Motor neuron (in vitro differentiated cells): Measurements from ENCODE around the gene FCHSD2. TPM values are rescaled to one million over a fixed set of nuclear protein-coding genes. Genes with fewer than 3 reads are reported as not detected.
"Not testable (repeated sequence)": the region's sequence is repeated elsewhere in the genome, so short reads cannot be mapped to it uniquely, and the experiment has no call there.

ENCODE experiments used
- ATAC-seq, 8 experiments: fragments of 200-7000 bp; cut with Tn5 transposase; replicated peaks in 6 of 8; 2 replicates each; pipeline ENCODE4 v1.8.0; 2021; ENCODE audit warnings: mild to moderate bottlenecking in 8 of 8, moderate library complexity in 8 of 8
- H3K27ac ChIP-seq, 2 donors: fragments of 250-450 bp; sonication (Bioruptor Pico); 2 replicates each; pipeline ENCODE4 v1.9.0; 2021; ENCODE audit warnings: antibody characterized with exemption in 2 of 2, mild to moderate bottlenecking in 2 of 2, moderate library complexity in 1 of 2
- H3K4me1 ChIP-seq, 2 donors: fragments of 250-450 bp; sonication (Bioruptor Pico); replicated peaks in 1 of 2; 2 replicates each; pipeline ENCODE4 v1.6.1; 2021; ENCODE audit warnings: antibody characterized with exemption in 2 of 2, mild to moderate bottlenecking in 2 of 2, moderate library complexity in 1 of 2
- H3K4me3 ChIP-seq, 5 donors: fragments of 250-450 bp; sonication (Bioruptor Pico); 2 replicates each; pipeline ENCODE4 v1.9.0; 2021; ENCODE audit warnings: antibody characterized with exemption in 5 of 5, mild to moderate bottlenecking in 5 of 5, moderate library complexity in 4 of 5
- whole genome bisulfite sequencing, 10 experiments: fragments of 450-650 bp; shearing (Covaris generic); methylation state at CpG; one replicate each; pipeline ENCODE4 v1.0.0; 2022; 5-methylcytosine and 5-hydroxymethylcytosine counted together
- in situ Hi-C, 9 experiments: fragments of 400-800 bp; cut with MboI; loops; one replicate each; pipeline ENCODE4 v1.15.0; 2021; ENCODE audit warnings: low sequenced_read_pairs in 9 of 9, low pct_unique_long_range_greater_than_20kb in 2 of 9; ENCODE audit not compliant: unreplicated experiment in 9 of 9
- total RNA-seq, 8 experiments: library from RNA; unstranded; fragments of 300-600 nt; gene quantifications; 2 replicates each; pipeline versions ENCODE4 v1.2.3 to v1.2.4, GENCODE V29; 2022

The FCHSD2 gene
- total RNA-seq, 8 experiments from 2014 or later, result 11.6 to 22.1 (median 18.0) TPM

DNA sequence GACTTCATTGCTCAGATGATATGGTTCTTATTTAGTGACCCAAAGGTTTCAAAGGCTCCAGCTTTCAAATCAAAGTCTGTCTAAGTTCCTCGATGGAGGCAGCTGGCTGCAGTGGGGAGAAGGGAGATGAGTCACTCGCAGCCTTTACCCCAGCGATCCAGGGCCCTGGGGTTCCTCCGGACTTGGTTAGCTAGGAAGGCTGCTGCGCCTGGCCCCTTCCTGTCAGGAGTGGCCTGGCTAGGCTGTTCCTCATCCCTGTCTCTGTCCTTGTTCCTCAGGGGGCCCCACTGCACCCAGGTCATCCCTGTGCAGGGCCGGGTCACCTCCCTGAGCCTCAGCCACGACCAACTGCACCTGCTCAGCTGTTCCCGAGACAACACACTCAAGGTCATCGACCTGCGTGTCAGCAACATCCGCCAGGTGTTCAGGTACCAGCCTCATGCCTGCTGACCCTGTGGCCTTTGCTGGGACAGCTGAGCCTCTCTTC, 314.0 kb downstream of the FCHSD2 start:
- ATAC-seq, result no peak
- WGBS, 10 experiments, result 54 to 100% (median 85%) methylated on average over 1 to 6 of the region's 11 CpGs; no CpG with 5 or more reads in 3 of the 10 experiments
- Histone ChIP-seq H3K27ac (no peak overlapping the region), H3K4me3 (no peak overlapping the region), H3K4me1 (peaks cover 2 to 3% of the 10 kb centered on the region in 2 donors)
- in situ Hi-C loops, result loop anchor here in 3 of 9 experiments (25.0 kb wide), 2 partner anchors 359 to 409 kb away; no protein-coding TSS in a partner anchor

DNA sequence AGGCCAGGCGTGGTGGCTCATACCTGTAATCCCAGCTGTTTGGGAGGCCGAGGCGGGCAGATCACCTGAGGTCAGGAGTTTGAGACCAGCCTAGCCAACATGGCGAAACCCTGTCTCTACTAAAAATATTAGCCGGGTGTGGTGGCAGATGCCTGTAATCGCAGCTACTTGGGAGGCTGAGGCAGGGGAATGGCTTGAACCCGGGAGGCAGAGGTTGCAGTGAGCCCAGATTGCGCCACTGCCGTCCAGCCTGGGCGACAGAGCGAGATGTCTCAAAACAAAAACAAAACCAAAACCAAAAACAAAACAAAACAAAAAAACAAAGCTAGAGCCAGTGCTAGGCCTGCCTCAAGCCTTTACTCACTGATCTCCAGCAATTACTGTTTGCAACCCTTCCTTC, 314.5 kb downstream of the FCHSD2 start:
- H3K4me1 ChIP-seq, H3K27ac ChIP-seq, H3K4me3 ChIP-seq, ATAC-seq: not testable (repeated sequence)
- 75 to 100% (median 93%) methylated on average over 1 to 11 of the region's 11 CpGs for WGBS, 10 experiments
- in situ Hi-C loops, result loop anchor here in 3 of 9 experiments (25.0 kb wide), 2 partner anchors 360 to 410 kb away; no protein-coding TSS in a partner anchor

DNA sequence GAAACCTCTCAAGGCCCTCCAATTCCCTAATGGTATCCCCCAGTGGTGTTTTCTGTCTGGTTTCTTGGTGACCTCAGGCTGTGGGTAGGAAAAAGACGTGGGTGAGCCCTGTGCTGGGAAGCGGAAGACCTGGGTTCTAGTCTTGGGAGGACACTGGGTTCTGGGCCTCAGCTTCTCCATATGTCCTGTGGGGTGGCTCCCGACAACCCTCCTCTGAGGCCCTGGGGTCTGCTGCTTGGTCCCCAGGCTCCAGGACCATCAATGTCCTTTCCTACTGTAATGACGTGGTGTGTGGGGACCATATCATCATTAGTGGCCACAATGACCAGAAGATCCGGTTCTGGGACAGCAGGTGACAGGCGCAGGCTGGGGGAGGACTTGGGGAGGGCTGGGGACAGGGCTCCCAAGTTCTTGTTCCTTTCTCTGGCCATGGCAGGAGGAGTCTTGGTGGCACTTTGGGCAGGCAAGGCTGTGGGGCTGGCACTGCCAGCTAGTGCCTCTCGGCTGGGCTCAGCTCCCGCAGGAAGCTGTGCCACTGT, 315.1 kb downstream of the FCHSD2 start:
- no peak for ATAC-seq
- H3K4me3 ChIP-seq, result no peak overlapping the region
- WGBS, 10 experiments, result 92 to 100% methylated on average over 1 to 2 of the region's 8 CpGs; no CpG with 5 or more reads in 8 of the 10 experiments
- no peak overlapping the region for H3K27ac ChIP-seq
- H3K4me1 ChIP-seq, result peaks cover 2 to 8% of the 10 kb centered on the region in 2 donors
- in situ Hi-C loops, result loop anchor here in 3 of 9 experiments (25.0 kb wide), 2 partner anchors 360 to 410 kb away; no protein-coding TSS in a partner anchor

DNA sequence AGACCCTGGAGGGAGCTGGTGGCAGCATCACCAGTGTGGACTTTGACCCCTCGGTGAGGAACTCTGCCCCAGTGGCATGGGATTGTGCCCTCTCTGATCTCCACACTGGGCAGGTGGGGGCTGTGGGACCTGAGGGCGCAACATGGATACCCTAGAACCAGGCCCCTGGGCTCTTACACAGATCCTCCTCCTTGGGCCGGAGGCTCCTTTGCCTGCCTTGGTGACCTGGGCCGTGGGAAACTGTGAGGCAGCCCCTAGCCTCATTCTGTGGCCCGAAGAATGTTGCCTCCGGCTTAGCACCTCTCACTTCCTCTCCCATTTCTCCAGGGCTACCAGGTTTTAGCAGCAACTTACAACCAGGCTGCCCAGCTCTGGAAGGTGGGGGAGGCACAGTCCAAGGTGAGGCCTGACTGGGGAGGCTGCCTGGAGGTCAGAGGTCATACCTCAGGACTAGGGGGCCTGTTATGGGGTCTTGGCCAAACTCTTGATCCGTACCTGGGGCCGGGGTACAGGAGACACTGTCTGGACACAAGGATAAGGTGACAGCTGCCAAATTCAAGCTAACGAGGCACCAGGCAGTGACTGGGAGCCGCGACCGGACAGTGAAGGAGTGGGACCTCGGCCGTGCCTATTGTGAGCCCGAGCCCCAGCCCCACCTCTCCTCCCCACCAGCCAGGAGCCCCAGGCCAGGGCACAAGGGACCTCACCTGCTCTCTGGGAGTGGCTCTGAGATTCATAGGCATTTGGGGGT, 315.8 kb downstream of the FCHSD2 start:
- in situ Hi-C loops, result loop anchor here in 3 of 9 experiments (25.0 kb wide), 2 partner anchors 361 to 411 kb away; no protein-coding TSS in a partner anchor
- ATAC-seq, result no peak
- H3K4me3 ChIP-seq, result no peak overlapping the region
- peaks cover 4 to 9% of the 10 kb centered on the region in 2 donors for H3K4me1 ChIP-seq
- no peak overlapping the region for H3K27ac ChIP-seq
- WGBS, 10 experiments, result 90 to 100% (median 100%) methylated on average over 1 to 2 of the region's 15 CpGs; no CpG with 5 or more reads in 7 of the 10 experiments

DNA sequence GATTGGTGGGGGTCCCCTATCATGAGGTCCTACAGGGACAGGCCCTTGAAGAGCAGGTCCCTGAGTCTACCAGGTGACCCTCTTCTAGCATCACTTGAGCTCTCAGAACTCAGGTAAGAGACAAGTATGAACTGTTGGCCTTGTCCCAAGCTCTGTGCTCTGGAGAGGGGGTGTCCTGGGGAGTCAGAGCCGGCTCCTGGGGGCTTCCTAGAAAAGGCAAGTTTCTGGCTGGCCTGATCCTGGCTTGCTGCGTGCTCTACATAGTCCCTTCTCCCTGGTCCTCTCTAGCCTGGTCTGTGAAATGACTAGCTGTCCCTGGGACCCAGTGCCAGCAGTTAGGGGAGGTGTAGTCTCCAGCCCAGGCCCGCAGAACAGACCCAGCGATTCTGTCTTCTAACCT, 316.5 kb downstream of the FCHSD2 start:
- Histone ChIP-seq H3K27ac (no peak overlapping the region), H3K4me1 (peaks cover 7 to 12% of the 10 kb centered on the region in 2 donors), H3K4me3 (no peak overlapping the region)
- WGBS, 10 experiments, result 63 to 100% (median 91%) methylated on average over 1 to 3 of the region's 4 CpGs; no CpG with 5 or more reads in 6 of the 10 experiments
- in situ Hi-C loops, result loop anchor here in 3 of 9 experiments (25.0 kb wide), 2 partner anchors 362 to 412 kb away; no protein-coding TSS in a partner anchor
- no peak for ATAC-seq

DNA sequence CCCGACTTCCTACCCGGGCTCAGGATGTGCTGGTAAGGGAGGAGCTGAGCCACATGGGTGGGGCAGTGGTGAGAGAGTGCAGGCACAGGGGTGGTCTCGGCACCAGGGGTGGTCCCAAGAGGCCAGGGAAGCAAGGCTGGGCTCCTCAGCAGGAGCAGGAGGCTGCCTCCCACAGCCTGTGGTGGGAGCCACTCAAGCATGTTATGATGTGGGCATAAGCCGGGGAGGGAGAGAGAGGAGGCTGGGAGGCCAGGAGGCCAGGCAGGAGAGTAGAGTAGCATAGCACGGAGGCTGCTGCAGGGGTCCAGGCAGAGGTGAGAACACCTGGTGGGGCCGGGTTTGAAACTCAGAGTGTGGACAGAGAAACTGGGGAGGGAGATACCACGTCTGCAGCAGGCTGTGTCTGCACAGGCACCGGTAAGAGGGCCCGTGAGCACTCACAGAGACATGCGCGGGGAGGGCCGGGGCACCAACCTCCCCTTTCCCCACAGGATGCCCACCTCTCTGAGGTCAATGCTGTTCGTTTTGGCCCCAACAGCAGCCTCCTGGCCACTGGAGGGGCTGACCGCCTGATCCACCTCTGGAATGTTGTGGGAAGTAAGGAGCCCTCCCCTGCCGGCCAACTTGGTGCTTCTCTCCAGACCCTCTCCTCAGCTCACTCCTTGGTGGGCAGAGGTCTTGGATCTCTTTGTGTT, 317.2 kb downstream of the FCHSD2 start:
- 60 to 100% (median 81%) methylated on average over 1 to 6 of the region's 15 CpGs; no CpG with 5 or more reads in 4 of the 10 experiments for WGBS, 10 experiments
- Histone ChIP-seq H3K27ac (no peak overlapping the region), H3K4me1 (peaks cover 7 to 12% of the 10 kb centered on the region in 2 donors), H3K4me3 (no peak overlapping the region)
- in situ Hi-C loops, result loop anchor here in 3 of 9 experiments (25.0 kb wide), 2 partner anchors 362 to 412 kb away; no protein-coding TSS in a partner anchor
- no peak for ATAC-seq

DNA sequence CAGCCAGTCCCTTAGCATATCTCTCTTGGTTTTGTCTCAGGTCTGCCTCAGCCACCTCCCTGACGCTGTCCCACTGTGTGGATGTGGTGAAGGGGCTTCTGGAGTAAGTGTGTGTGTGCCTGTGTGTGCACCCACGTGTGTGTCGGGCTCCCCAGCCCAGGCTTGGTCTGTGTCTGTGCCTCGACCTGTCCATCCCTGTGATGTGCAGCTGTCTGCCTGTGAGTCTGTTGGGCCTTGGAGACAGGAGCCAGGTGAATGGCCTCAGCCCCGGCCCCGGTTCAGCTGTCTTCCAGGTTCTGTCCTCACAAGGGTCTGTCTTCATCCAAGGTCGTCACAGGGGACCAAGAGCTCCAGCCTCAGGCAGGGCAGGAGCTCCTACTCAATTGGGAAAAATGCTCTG, 318.1 kb downstream of the FCHSD2 start:
- H3K27ac ChIP-seq, result no peak overlapping the region
- ATAC-seq, result no peak

DNA sequence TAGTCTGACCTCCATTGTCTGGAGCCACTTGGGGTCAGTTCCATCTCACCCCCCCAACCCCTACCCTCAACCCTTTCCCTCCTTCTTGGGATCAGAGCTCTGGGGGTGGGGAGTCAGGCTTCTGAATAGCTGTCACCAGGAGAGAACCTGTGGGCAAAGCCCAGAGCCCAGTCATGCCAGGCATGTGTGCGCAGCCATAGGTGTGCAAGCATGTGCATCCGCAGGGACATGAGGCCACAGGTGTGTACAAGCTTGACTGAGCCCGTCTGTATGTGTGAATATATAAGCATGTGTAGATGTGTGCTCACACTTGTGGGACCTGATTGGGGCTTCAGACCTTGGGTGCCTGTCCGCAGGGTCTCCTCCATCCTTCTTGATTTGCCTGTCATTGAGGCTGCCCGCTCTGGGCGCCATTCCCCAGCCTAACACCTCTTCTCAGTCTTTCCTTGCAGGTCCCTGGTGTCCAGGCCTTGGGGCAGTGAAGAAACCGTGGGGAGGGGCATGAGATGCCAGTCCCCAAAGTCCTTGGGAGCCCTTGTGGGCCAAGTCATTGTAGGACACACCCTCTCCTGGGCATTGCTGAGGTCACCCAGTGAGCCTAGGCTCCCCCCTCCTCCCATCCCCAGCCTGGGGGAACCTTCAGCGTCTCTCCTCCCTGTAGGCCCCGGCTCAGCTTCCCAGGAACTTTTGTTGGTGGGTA, 318.9 kb downstream of the FCHSD2 start:
- in situ Hi-C loops, result no loop called here
- Histone ChIP-seq H3K27ac (no peak overlapping the region), H3K4me3 (no peak overlapping the region), H3K4me1 (peaks cover 7 to 12% of the 10 kb centered on the region in 2 donors)
- ATAC-seq, result no peak
- WGBS, 10 experiments, result 67 to 100% (median 85%) methylated on average over 1 to 2 of the region's 9 CpGs; no CpG with 5 or more reads in 6 of the 10 experiments

More for the DNA sequence above, 318.1 kb downstream of the FCHSD2 start:
- Histone ChIP-seq H3K4me1 (peaks cover 7 to 12% of the 10 kb centered on the region in 2 donors), H3K4me3 (no peak overlapping the region)
- in situ Hi-C loops, result no loop called here
- WGBS, 10 experiments, result 62 to 100% (median 73%) methylated on average over 1 to 2 of the region's 7 CpGs; no CpG with 5 or more reads in 6 of the 10 experiments

DNA sequence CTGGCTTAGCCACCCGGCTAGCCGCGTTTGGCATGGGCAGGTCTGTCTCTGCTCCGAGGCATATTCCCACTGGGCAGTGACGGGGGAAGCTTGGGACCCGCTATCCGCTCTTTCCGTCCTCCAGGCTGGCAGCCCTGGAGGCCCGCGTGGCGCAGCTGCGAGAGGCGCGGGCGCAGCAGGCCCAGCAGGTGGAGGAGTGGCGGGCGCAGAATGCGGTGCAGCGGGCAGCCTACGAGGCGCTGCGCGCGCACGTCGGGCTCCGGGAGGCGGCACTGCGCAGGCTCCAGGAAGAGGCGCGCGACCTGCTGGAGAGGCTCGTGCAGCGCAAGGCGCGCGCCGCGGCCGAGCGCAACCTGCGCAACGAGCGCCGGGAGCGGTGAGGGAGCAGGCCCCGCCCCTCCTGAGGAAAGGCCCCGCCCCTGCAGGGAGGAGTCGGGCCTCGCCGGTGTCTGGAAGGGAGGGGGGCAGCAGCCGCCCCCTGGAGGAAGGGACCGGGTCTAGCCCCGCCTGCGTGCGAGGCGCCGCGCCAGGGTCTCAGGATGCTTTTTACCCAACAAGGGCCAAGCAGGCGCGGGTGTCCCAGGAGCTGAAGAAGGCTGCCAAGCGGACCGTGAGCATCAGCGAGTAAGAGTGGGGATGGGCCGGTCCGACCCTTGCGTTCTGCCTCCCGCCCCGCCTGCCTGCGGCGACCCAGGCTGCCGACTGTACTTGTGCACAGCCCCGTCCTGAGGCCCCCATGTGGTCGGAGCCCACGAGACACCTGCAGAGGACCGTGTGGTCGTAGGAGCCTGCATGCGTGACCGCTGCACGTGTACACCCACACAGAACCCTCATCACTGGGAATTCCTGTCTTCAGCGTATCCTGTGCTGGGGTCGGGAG, 320.0 kb downstream of the FCHSD2 start:
- in situ Hi-C loops, result no loop called here
- WGBS, 10 experiments, result 7 to 34% (median 30%) methylated on average over 4 to 8 of the region's 82 CpGs; no CpG with 5 or more reads in 7 of the 10 experiments

DNA sequence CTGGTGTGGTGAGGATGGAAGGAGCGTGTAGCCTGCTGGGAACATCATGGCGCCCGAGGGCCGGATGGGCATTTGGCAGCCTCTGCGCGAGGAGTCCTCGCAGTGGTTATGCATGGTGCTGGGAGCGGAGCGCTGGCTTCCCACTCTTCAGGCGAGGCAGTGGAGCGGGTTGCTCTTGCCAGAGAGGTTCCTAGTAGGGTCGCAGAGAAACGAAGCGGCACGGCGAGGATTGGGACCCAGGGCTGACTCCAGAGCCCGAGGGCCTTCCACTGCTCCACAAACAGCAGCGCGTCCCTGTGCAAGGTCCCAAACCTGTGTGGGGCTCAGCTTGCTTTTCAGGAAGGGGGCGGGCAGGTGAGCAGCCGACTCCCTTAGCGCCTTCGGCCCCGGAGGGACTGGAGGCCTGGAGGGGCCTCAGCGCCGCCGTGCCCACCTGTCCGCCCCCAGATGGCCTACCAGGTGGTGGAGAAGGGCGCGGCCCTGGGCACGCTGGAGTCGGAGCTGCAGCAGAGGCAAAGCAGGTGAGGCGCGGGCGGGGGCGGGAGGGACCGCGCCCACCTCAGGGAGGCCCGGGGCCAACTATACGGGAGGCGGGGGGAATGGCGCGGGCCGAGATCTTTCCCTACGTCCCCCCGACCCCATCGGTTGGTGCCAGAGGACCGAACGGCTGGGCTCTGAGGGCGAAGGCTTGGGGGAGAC, 320.7 kb downstream of the FCHSD2 start:
- peak in 1 of 8 experiments; percentile 2 for ATAC-seq
- H3K27ac ChIP-seq, result peak overlapping the region; percentile 54 to 57
- 20 to 93% (median 42%) methylated on average over 1 to 8 of the region's 50 CpGs; no CpG with 5 or more reads in 6 of the 10 experiments for WGBS, 10 experiments
- in situ Hi-C loops, result no loop called here
- peak overlapping the region; percentile 31 to 46 (median 36) for H3K4me3 ChIP-seq
- H3K4me1 ChIP-seq, result peaks cover 7 to 12% of the 10 kb centered on the region in 2 donors

More for the DNA sequence above, 320.0 kb downstream of the FCHSD2 start:
- ATAC-seq, result peak; percentile 87 to 92 (median 90)
- Histone ChIP-seq H3K4me3 (peak overlapping the region; percentile 31 to 46 (median 36)), H3K4me1 (peaks cover 7 to 12% of the 10 kb centered on the region in 2 donors), H3K27ac (peak overlapping the region; percentile 54 to 57)
